SK-N-SH (cell line): ENCODE data around the gene DCAF17.

Source experiments
- ELF1 ChIP-seq: IDR thresholded peaks from 2 replicates; pipeline ENCODE4 v1.4.0; 2012
- EP300 ChIP-seq, 2 experiments: IDR thresholded peaks; 2 replicates each; pipeline versions ENCODE4 v1.4.0 to v1.6.1; 2012; ENCODE audit warnings: borderline replicate concordance in 1 of 2, low read depth in 1 of 2, low read length in 1 of 2
- GABPA ChIP-seq: IDR thresholded peaks from 2 replicates; pipeline ENCODE4 v1.4.0; 2012; ENCODE audit warnings: low read depth, mild to moderate bottlenecking
- GATA2 ChIP-seq: sonication (generic); formaldehyde crosslinking; IDR thresholded peaks from 2 replicates; pipeline ENCODE4 v1.5.0; 2020; ENCODE audit warnings: mild to moderate bottlenecking, missing genetic modification reagents
- POLR2AphosphoS5 ChIP-seq: IDR thresholded peaks from 2 replicates; pipeline ENCODE4 v1.6.1; 2012; ENCODE audit warnings: low read depth, low read length
- RAD21 ChIP-seq: IDR thresholded peaks from 2 replicates; pipeline ENCODE4 v1.6.1; 2012; ENCODE audit warnings: mild to moderate bottlenecking, low read length
- RCOR1 ChIP-seq: fragments of 150-350 bp; IDR thresholded peaks from 2 replicates; pipeline ENCODE4 v1.6.1; 2017; ENCODE audit warnings: antibody characterized with exemption, low read length
- YY1 ChIP-seq: IDR thresholded peaks from 2 replicates; pipeline ENCODE4 v1.4.0; 2012; ENCODE audit warnings: low read depth, mild to moderate bottlenecking
- TF ChIP-seq, protein P1 (sequence below): fragments of 200-600 bp; sonication (generic); IDR thresholded peaks from 2 replicates; pipeline ENCODE4 v1.6.1; 2017; ENCODE audit warnings: antibody characterized with exemption, mild to moderate bottlenecking, moderate library complexity
- TF ChIP-seq, protein P2 (sequence below): IDR thresholded peaks from 2 replicates; pipeline ENCODE4 v1.4.0; 2012; ENCODE audit warnings: low read depth
- TF ChIP-seq, protein P3 (sequence below): IDR thresholded peaks from 2 replicates; pipeline ENCODE4 v1.6.1; 2012; ENCODE audit warnings: mild to moderate bottlenecking, low read depth, low read length, moderate library complexity
- TF ChIP-seq, protein P4 (sequence below): IDR thresholded peaks from 2 replicates; pipeline ENCODE4 v1.4.0; 2012; ENCODE audit warnings: low read depth, borderline replicate concordance

DNA sequence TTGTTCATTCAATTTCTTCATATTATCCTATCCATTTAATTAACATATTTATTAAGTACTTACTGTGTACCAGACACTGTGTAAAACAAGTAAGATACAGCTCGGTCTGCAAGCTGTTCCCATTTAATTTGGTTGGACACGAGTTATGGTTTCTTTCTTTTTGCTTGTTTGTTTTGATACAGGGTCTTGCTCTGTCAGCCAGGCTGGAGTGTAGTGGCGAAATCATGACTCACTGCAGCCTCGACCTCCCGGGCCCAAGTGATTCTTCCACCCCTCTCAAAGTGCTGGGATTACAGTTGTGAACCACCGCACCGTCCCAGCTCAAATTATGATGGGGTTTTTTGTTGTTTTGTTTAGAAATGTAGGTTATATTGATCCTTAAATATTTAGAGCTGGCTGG, 97.3 kb downstream of the DCAF17 start:
- TF ChIP-seq, protein P1, sequence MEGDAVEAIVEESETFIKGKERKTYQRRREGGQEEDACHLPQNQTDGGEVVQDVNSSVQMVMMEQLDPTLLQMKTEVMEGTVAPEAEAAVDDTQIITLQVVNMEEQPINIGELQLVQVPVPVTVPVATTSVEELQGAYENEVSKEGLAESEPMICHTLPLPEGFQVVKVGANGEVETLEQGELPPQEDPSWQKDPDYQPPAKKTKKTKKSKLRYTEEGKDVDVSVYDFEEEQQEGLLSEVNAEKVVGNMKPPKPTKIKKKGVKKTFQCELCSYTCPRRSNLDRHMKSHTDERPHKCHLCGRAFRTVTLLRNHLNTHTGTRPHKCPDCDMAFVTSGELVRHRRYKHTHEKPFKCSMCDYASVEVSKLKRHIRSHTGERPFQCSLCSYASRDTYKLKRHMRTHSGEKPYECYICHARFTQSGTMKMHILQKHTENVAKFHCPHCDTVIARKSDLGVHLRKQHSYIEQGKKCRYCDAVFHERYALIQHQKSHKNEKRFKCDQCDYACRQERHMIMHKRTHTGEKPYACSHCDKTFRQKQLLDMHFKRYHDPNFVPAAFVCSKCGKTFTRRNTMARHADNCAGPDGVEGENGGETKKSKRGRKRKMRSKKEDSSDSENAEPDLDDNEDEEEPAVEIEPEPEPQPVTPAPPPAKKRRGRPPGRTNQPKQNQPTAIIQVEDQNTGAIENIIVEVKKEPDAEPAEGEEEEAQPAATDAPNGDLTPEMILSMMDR, result no peak
- TF ChIP-seq, protein P2, sequence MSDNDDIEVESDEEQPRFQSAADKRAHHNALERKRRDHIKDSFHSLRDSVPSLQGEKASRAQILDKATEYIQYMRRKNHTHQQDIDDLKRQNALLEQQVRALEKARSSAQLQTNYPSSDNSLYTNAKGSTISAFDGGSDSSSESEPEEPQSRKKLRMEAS, result no peak
- TF ChIP-seq RAD21, result no peak
- no peak for TF ChIP-seq EP300 (IDR thresholded peaks at IDR 0.05; ENCODE audit: borderline replicate concordance in 1 of 2, low read depth in 1 of 2, low read length in 1 of 2)
- TF ChIP-seq ELF1, result no peak
- TF ChIP-seq GATA2 (CRISPR knock-in tag), result no peak
- TF ChIP-seq, protein P3, sequence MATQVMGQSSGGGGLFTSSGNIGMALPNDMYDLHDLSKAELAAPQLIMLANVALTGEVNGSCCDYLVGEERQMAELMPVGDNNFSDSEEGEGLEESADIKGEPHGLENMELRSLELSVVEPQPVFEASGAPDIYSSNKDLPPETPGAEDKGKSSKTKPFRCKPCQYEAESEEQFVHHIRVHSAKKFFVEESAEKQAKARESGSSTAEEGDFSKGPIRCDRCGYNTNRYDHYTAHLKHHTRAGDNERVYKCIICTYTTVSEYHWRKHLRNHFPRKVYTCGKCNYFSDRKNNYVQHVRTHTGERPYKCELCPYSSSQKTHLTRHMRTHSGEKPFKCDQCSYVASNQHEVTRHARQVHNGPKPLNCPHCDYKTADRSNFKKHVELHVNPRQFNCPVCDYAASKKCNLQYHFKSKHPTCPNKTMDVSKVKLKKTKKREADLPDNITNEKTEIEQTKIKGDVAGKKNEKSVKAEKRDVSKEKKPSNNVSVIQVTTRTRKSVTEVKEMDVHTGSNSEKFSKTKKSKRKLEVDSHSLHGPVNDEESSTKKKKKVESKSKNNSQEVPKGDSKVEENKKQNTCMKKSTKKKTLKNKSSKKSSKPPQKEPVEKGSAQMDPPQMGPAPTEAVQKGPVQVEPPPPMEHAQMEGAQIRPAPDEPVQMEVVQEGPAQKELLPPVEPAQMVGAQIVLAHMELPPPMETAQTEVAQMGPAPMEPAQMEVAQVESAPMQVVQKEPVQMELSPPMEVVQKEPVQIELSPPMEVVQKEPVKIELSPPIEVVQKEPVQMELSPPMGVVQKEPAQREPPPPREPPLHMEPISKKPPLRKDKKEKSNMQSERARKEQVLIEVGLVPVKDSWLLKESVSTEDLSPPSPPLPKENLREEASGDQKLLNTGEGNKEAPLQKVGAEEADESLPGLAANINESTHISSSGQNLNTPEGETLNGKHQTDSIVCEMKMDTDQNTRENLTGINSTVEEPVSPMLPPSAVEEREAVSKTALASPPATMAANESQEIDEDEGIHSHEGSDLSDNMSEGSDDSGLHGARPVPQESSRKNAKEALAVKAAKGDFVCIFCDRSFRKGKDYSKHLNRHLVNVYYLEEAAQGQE, result no peak
- TF ChIP-seq, protein P4, sequence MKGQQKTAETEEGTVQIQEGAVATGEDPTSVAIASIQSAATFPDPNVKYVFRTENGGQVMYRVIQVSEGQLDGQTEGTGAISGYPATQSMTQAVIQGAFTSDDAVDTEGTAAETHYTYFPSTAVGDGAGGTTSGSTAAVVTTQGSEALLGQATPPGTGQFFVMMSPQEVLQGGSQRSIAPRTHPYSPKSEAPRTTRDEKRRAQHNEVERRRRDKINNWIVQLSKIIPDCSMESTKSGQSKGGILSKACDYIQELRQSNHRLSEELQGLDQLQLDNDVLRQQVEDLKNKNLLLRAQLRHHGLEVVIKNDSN, result no peak
- no peak for TF ChIP-seq GABPA
- TF ChIP-seq RCOR1, result no peak
- no peak for TF ChIP-seq POLR2AphosphoS5
- TF ChIP-seq YY1, result no peak
